HL-60 (cell line): Measurements from ENCODE around the gene IMMP2L.
A peak's percentile ranks its signal among the peaks of the same experiment; 100 is the strongest.

Experiments
- DNase-seq, 2 experiments: peaks; one replicate each; pipeline ENCODE4 v3.0.0-alpha.2; 2010 to 2020; ENCODE audit warnings: low read depth in 1 of 2, low spot score in 1 of 2
- H3K27ac ChIP-seq: fragments of 250-450 bp; sonication (Bioruptor Pico); replicated peaks from 2 replicates; pipeline ENCODE4 v1.5.1; 2020; ENCODE audit warnings: mild to moderate bottlenecking, moderate library complexity
- H3K27me3 ChIP-seq: fragments of 250-450 bp; sonication (Bioruptor Pico); 2 replicates; pipeline ENCODE4 v1.5.1; 2021; ENCODE audit warnings: mild to moderate bottlenecking, moderate library complexity; ENCODE audit not compliant: insufficient read depth, poor library complexity, severe bottlenecking
- H3K4me3 ChIP-seq: replicated peaks from 2 replicates; pipeline ENCODE4 v1.5.1; 2011; ENCODE audit warnings: mild to moderate bottlenecking, control low read depth, low read length; ENCODE audit not compliant: insufficient read depth
- CTCF ChIP-seq: IDR thresholded peaks from one replicate; pipeline ENCODE4 v1.5.1; 2011; ENCODE audit warnings: low read length, control low read depth, inconsistent platforms; ENCODE audit not compliant: insufficient read depth
- GABPA ChIP-seq: IDR thresholded peaks from 2 replicates; pipeline ENCODE4 v1.6.1; 2012; ENCODE audit warnings: low read depth
- POLR2AphosphoS5 ChIP-seq: IDR thresholded peaks from 2 replicates; pipeline ENCODE4 v1.6.1; 2012; ENCODE audit warnings: low read depth
- REST ChIP-seq: IDR thresholded peaks from 2 replicates; pipeline ENCODE4 v1.6.1; 2012; ENCODE audit warnings: low read depth; ENCODE audit not compliant: insufficient replicate concordance
- SPI1 ChIP-seq: IDR thresholded peaks from 2 replicates; pipeline ENCODE4 v1.6.1; 2012; ENCODE audit warnings: low read depth, mild to moderate bottlenecking, borderline replicate concordance

The IMMP2L gene

GRCh38 chr7:111014079-111014478 lies 548.2 kb downstream of the IMMP2L start:
- TF ChIP-seq REST, result no peak
- TF ChIP-seq SPI1, result no peak
- no peak for TF ChIP-seq POLR2AphosphoS5
- TF ChIP-seq GABPA, result no peak
- no peak for TF ChIP-seq CTCF
- no peak for DNase-seq
- no peak overlapping the region for H3K27ac ChIP-seq
- H3K4me3 ChIP-seq, result no peak overlapping the region
- no peaks in the 10 kb centered on the region for H3K27me3 ChIP-seq

GRCh38 chr7:111012799-111013675 lies 549.3 kb downstream of the IMMP2L start:
- H3K4me3 ChIP-seq, result no peak overlapping the region
- H3K27ac ChIP-seq, result no peak overlapping the region
- no peaks in the 10 kb centered on the region for H3K27me3 ChIP-seq
- peak in 1 of 2 experiments; percentile 6 for DNase-seq
- TF ChIP-seq CTCF (no peak), REST (no peak), POLR2AphosphoS5 (no peak), GABPA (no peak), SPI1 (no peak)

- Histone ChIP-seq H3K4me3 (no peak overlapping the region), H3K27ac (no peak overlapping the region), H3K27me3 (no peaks in the 10 kb centered on the region)
- TF ChIP-seq GABPA (no peak), SPI1 (no peak), CTCF (no peak), POLR2AphosphoS5 (no peak), REST (no peak)
- no peak for DNase-seq
Observed at GRCh38 chr7:111012149-111012548, 550.1 kb downstream of the IMMP2L start.
